Measurements from ENCODE around the gene EMILIN1.
A peak's percentile ranks its signal among the peaks of the same experiment; 100 is the strongest.
"Not testable (repeated sequence)": the region's sequence is repeated elsewhere in the genome, so short reads cannot be mapped to it uniquely, and the experiment has no call there.

The EMILIN1 gene

DNA sequence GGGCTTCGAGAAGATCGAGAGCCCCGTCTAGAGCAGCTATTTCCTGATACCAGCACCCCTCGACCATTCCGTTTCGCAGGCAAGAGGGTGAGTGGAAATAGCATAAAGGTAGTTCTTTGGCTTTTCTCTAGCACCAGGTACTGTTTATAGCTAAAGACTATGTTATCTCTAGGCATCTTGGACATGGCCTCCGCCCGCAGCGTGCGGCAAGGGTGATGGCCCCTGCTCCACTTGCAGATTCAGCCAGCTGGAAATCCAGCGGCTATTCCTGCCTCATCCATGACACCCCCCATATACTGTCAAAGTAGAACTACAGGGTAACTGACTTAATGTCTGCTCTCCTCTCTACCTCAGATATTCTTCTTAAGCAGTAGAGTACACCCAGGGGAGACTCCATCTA lies 23.7 kb upstream of the EMILIN1 start:
- no peak for DNase-seq

DNA sequence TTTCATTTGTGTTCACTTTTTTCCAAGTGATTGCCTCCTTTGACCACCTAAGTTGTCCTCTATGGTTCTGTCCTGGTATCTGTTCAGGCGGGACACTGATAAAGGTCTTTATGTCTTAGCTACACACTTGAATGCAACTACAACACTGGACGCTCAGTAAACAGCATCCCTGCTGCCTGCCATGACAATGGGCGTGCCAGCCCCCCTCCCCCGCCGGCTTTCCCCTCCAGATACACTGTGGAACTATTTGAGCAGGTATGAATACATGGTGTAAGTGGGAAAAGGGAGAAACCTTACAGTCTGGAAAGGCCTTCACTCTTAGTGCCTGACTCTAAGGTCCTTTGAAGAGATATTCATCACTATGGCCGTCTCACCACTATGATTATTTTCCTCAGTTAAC lies 21.2 kb upstream of the EMILIN1 start:
- DNase-seq, result no peak

GRCh38 chr2:27058210-27058609 lies 20.2 kb upstream of the EMILIN1 start:
- no peak for DNase-seq

- no peak for DNase-seq
Observed at GRCh38 chr2:27059141-27059820, 19.1 kb upstream of the EMILIN1 start.

- no peak for DNase-seq
Observed at GRCh38 chr2:27060323-27060722, 18.1 kb upstream of the EMILIN1 start.

GRCh38 chr2:27065128-27065527 lies 13.3 kb upstream of the EMILIN1 start:
- DNase-seq, result no peak

DNA sequence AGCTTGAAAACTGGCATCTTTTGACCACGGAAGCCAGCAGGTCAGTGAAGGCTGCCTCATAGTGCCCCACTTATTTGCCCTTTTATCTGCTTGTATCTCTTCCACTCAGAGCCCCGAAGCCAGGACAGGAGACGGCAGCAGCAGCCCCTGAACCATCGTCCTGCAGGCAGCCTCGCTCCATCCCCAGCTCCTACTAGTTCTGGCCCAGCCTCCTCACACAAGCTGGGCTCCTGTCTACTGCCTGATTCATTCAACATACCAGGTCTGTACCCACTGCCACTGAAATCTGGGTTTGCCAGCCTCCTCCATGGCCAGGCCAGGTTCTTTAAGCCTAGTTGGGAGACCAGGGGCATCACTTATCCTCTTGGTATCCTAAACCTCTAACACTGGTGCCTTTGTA lies 11.0 kb upstream of the EMILIN1 start:
- DNase-seq, result no peak

DNA sequence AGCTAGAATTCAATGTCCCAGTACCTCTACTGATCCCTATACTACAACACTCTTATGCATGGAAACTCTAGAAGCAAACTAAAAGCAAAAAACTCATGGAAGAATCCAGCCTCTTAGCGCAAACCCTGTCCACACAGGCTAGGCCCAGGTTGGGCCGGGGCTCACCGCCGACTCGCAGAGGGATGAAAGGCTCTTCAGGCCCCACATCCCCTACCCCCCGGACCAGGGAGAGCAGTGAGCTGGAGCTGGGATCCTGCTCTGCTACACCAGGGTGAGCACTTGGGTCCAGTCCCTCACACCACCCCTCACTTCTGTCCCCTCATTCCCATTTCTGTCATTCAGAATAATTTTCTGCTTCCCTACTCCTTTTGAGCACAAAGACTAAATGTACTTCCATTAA lies 9.0 kb upstream of the EMILIN1 start:
- DNase-seq, result no peak

DNA sequence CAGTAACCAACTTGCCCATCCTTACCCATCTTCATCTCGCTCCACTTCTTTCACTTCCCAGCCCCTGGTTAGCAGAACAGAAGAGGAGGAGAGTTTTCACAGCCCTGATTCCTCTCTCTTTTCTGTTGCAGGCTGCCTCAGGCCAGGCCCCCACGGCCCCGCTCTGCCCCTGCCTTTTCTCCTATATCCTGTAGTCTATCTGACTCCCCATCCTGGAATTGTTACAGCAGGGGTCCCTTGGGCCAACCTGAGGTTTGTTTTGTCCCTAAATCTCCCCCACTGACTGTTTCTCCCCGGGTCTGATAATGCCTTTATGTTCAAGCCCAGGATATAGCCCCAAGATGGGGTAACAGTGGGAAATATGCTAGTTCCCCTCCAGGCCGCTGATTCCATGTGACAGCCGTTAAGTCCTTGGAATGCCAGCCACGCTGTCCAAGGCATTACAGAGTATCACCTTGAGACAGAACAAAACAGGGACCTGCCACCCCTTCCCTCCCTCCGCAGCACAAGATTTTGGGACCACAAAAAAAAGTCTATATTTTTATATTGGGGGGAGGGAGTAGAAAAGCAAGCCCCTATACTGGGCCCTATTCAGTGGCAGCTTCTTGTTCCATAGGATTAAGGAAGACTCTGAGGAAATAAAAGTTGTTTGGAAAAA lies 8.3 kb upstream of the EMILIN1 start:
- no peak for DNase-seq

DNA sequence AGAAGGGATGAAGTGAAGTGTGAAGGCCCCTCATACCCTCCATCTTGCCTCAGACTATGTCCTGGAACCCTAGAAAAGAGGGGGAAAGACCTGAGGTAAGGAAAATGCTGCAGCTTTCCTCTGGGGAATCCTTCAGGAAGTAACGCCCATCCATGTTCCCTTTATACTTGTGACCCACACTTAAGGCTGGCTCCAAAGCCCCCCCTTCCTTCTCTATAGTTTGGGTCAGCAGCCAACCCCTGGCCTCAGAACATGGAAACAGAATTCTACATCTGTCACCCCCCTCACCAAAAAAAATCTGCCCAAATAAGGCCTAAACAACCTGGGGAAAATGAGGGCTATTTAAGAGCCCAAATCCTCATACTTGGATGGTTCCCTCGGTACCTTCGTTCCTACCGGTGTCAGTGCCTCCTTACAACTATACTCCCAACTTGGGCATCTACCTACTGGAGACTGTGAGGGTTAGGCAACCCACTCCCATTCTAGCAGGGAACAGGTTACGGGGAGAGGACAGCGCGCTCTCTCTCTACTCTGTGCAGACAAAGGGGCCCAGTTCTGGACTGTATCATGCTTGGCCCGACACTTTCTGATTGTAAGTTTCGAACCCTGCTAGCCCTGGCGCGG lies 7.7 kb upstream of the EMILIN1 start:
- no peak for DNase-seq

DNA sequence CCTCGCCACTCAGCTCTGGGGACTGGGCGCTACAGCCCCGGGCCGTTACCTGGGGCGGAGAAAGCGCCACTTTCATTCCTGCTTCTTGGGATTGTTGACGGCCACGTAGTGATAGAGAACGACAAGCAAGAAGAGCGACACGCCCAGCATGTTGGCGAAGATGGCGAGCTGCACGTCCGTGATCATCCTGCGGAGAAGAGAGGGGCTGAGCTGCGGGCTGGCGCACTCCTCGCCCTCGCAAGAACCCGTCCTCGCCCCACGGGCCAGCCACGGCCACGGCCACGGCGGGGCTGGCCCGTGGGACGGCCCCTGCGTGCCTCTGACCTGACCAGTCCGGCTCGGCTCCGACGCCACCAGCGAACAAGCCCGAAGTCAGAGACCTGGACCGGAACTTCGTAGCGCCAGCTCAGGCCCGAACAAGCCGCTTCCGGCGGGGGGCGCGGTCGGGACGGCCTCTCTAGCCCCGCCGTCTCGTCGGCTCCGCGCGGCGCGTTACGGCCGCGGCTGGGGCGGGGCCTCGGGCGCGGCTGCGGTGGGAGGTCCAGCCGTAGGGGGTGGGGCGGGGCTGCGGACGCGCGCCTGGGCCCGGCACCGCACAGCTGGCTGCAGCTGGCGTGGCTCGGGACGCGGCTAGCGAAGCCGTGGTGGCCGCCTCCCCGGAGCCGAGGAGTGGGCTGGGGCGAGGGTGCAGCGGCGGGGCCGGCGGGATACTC lies 7.0 kb upstream of the EMILIN1 start, which contains the start of gene OST4:
OST4 (minus strand) TSS at position 378 of the 713 bp plus-strand sequence.
- DNase-seq, result peak; percentile 97

DNA sequence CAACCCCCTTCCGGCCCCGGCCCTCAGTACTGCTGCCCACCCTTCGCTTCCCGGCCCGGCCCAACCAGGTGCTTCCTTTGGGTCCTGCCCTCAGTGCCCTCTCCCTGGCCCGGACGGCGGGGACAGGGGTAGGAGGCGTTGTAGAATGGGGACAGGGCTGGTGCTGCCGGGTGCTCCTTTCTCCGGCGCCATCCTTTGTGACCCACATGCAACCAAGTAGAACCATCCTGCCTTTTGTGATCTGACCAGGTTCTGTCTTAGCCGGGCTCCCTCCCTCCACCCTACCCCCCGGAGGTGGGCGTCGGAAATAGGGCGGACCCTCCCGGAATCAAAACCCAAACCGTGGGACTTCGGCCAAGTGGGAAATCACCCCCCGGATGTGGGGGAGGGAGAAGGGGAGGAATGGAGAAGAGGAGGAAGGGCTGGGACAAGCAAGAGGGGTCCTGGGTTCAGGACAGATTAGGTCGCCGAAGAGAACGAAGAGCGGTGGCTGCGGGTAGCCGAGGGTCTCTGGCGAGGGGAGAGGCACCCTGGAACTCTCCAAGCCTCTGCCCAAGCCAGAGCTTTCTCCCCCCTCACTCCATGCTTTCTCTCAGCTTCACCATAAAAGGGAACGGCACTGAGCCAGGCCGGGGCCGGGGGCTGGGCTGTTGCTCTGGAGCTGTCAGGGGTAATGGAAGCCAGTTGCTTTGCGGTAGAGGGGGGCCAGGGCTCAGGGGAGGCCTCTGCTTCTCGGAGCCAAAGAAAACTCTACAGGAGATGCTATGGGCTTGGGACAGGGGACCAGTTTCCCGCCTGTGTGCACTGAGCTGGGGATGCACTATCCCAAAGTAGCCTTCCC lies 6.2 kb upstream of the EMILIN1 start:
- peak; percentile 75 for DNase-seq

GRCh38 chr2:27072920-27073319 lies 5.5 kb upstream of the EMILIN1 start:
- DNase-seq, result no peak

DNA sequence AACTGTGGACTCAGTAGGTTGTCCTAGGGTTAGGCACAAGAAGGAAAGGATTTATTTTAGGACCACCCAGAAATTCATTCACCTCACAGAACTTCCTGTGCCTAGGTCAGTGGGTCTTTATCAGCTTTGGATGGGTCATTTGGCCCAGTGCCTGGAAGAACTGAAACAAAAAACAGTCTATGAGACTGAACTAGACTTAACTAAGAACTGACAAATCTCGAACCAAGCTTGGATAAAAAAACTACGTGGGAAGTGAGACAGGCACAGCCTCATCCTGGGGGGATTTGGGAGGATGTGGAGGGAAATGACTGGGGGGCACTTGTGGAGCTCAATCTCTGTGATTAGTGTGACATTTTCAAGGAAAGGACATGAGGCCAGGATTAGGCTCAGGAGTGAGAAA lies 4.6 kb upstream of the EMILIN1 start:
- DNase-seq, result no peak

- peak; percentile 79 for DNase-seq
Observed at GRCh38 chr2:27074738-27075565, 3.5 kb upstream of the EMILIN1 start.

- DNase-seq, result not testable (repeated sequence)
Observed at GRCh38 chr2:27075566-27075871, 2.9 kb upstream of the EMILIN1 start.

DNA sequence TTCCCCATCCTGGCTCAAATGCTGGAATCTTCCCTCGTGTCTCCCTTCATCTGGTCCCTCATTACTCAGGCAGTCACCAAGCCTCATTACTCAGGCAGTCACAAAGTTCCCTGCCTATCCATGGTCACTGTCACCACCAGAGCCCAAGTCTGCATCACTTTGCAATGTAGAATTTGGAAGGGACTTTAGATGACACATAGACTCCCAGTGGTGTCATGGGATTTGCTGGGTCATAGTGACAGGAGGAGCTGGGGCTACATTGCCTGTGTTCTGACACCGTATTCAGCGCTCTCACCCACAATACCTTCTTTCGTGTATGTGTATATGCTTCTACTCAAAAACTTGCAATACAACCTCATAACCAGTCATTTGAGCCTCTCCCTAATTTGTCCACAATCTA lies 2.1 kb upstream of the EMILIN1 start:
- DNase-seq, result no peak

GRCh38 chr2:27077231-27077630 lies 1.2 kb upstream of the EMILIN1 start:
- DNase-seq, result no peak

- DNase-seq, result no peak
Observed at GRCh38 chr2:27079233-27080139, 1.1 kb downstream of the EMILIN1 start.

GRCh38 chr2:27080140-27080469 lies 1.7 kb downstream of the EMILIN1 start:
- DNase-seq, result no peak

- DNase-seq, result no peak
Observed at GRCh38 chr2:27080603-27080936, 2.2 kb downstream of the EMILIN1 start.

All from activated effector memory CD4-positive, alpha-beta T cell treated with anti-CD3 and anti-CD28 coated beads, Interleukin-2, amount 50 U/mL, for 16 hours (primary cell).